GM19239 (cell line): ENCODE results near the gene SYNE3.
A peak's percentile ranks its signal among the peaks of the same experiment; 100 is the strongest.

Source experiments
- DNase-seq: peaks from one replicate; pipeline ENCODE4 v3.0.0; 2011; ENCODE audit warnings: low spot score; ENCODE audit not compliant: insufficient read length
- FAIRE-seq: peaks from 2 replicates; lab custom pipeline; 2011; peaks lifted over from hg19 to GRCh38; lab: Jason Lieb, UNC

SYNE3 gene

GRCh38 chr14:95507701-95508103, 8.7 kb downstream of the SYNE3 start:
- peak; percentile 89 for FAIRE-seq
- no peak for DNase-seq

- FAIRE-seq: no peak
- DNase-seq: no peak
Observed at GRCh38 chr14:95507174-95507573, 9.3 kb downstream of the SYNE3 start.

- DNase-seq: no peak
- FAIRE-seq: peak; percentile 63
Observed at GRCh38 chr14:95505030-95505589, 11.3 kb downstream of the SYNE3 start.

GRCh38 chr14:95504135-95505029, 12.1 kb downstream of the SYNE3 start:
- no peak for DNase-seq
- peak; percentile 83 for FAIRE-seq

- DNase-seq (no peak), FAIRE-seq (peak; percentile 93)
Observed at GRCh38 chr14:95503365-95504134, 12.9 kb downstream of the SYNE3 start.

GRCh38 chr14:95502381-95502950, 14.0 kb downstream of the SYNE3 start:
- no peak for FAIRE-seq
- DNase-seq: no peak

GRCh38 chr14:95500772-95501401, 15.6 kb downstream of the SYNE3 start:
- FAIRE-seq (no peak), DNase-seq (no peak)

- FAIRE-seq (no peak), DNase-seq (no peak)
Observed at GRCh38 chr14:95500201-95500681, 16.2 kb downstream of the SYNE3 start.

GRCh38 chr14:95499354-95499750, 17.1 kb downstream of the SYNE3 start:
- FAIRE-seq (no peak), DNase-seq (no peak)

- DNase-seq (no peak), FAIRE-seq (no peak)
Observed at GRCh38 chr14:95498622-95499353, 17.7 kb downstream of the SYNE3 start.

- FAIRE-seq: peak; percentile 33
- no peak for DNase-seq
Observed at GRCh38 chr14:95497561-95498011, 18.9 kb downstream of the SYNE3 start.

GRCh38 chr14:95496690-95497259, 19.7 kb downstream of the SYNE3 start:
- no peak for FAIRE-seq
- no peak for DNase-seq

- no peak for FAIRE-seq
- no peak for DNase-seq
Observed at GRCh38 chr14:95496111-95496681, 20.3 kb downstream of the SYNE3 start.

GRCh38 chr14:95495538-95496025, 20.9 kb downstream of the SYNE3 start:
- DNase-seq: peak; percentile 62
- peak; percentile 99 for FAIRE-seq

GRCh38 chr14:95495076-95495475, 21.4 kb downstream of the SYNE3 start:
- FAIRE-seq (no peak), DNase-seq (no peak)

- DNase-seq (no peak), FAIRE-seq (peak; percentile 60)
Observed at GRCh38 chr14:95494456-95494855, 22.0 kb downstream of the SYNE3 start.

- no peak for DNase-seq
- no peak for FAIRE-seq
Observed at GRCh38 chr14:95493976-95494375, 22.5 kb downstream of the SYNE3 start.

- FAIRE-seq (no peak), DNase-seq (no peak)
Observed at GRCh38 chr14:95493503-95493902, 22.9 kb downstream of the SYNE3 start.
